ENCODE data around the gene DPH3.

The DPH3 gene

GRCh38 chr3:16227566-16227965, 37.2 kb downstream of the DPH3 start:
- no peak for DNase-seq

- peak; percentile 59 for DNase-seq
Observed at GRCh38 chr3:16224325-16224724, 40.4 kb downstream of the DPH3 start.

DNA sequence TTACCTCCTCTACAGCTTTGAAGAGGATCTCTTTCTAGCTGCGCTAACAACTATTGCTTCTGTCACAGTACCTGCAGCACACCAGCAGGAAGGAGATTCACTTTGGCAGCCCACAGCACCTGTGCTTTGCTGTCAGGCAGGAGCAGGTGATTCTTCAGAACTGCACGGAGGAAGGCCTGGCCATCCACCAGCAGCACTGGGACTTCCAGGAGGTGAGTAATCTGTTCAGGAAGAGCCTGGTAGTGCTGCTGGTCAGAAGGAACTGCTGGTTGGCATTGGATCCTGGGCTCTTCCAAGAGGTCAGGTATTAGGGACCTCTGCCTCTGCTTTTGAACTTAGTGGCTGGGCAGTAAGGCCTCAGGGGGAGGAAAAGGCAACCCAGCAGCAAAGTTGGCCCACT, 42.2 kb downstream of the DPH3 start:
- DNase-seq: no peak

GRCh38 chr3:16221990-16222389, 42.8 kb downstream of the DPH3 start:
- no peak for DNase-seq

- DNase-seq: no peak
Observed at GRCh38 chr3:16219777-16220176, 45.0 kb downstream of the DPH3 start.

DNA sequence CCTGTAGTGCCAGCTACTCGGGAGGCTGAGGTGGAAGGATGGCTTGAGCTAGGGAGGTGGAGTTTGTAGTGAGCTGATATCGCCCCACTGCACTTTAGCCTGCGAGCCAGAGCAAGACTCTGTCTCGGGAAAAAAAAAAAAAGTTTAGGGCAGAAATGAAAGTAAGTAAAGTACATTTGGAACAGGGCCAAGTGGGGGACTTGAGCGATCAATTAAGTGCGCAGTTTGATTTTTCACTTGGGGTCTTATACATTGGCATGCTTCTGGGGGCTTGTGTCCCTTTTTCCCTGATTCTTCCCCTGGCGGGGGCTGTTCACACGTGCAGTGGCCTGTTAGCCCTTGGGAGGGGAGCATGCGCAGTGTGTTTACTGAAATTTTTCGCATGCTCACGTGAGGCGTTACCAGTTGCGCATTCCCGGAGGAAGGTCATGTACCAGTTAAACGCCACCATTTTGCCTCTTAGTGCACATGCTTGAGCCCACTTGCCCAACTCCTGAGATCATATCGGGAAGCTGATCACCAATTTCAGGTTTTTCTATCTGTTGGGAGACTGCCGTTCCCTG, 48.3 kb downstream of the DPH3 start:
- no peak for DNase-seq

DNA sequence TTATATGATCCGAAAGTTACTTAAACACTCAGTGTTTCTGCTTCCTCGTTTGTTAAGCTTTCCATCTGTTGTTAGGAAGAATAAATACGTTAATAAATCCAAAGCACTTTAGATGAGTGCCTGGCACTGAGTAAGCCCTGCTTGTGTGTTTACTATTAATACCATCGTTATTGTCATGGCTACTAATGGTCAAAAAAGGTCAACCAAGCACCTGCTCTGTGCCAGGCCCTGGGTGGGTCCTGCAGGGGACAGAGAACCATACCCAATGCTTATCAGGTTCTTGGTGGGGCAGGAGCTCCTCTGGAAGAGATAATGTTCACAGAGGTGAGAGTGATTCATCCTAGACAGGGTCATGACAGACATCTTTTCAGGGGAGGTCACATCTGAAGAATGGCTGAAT, 50.4 kb downstream of the DPH3 start:
- no peak for DNase-seq

GRCh38 chr3:16211176-16211904, 53.4 kb downstream of the DPH3 start:
- DNase-seq: no peak
